Activated CD4-positive, alpha-beta T cell treated with anti-CD3 and anti-CD28 coated beads, Interleukin-2, amount 10 ng/mL, durations not matched to agents 7 days and 5 days (primary cell): Measurements from ENCODE around the gene MOBP. TPM values are rescaled to one million over a fixed set of nuclear protein-coding genes. Genes with fewer than 3 reads are reported as not detected.
"Not testable (repeated sequence)": the region's sequence is repeated elsewhere in the genome, so short reads cannot be mapped to it uniquely, and the experiment has no call there.

Source experiments
- CTCF ChIA-PET: fragments of 350-600 bp; sonication (Branson Sonifier 250); formaldehyde crosslinking; loops from one replicate; lab custom pipeline; 2021; ENCODE audit warnings: antibody characterized with exemption; lab: Charles Lee
- POLR2A ChIA-PET: fragments of 350-600 bp; sonication (Branson Sonifier 250); formaldehyde crosslinking; loops from one replicate; lab custom pipeline; 2021; ENCODE audit warnings: antibody characterized with exemption; lab: Charles Lee
- DNase-seq: peaks from one replicate; pipeline ENCODE4 v3.0.0-alpha.2; 2020
- H3K27ac Mint-ChIP-seq: one replicate; pipeline ENCODE4 v1.8.0; 2021; ENCODE audit warnings: mild to moderate bottlenecking, moderate library complexity, mixed read lengths
- H3K27me3 Mint-ChIP-seq: one replicate; pipeline ENCODE4 v1.8.0; 2021; ENCODE audit warnings: mixed read lengths
- H3K36me3 Mint-ChIP-seq: one replicate; pipeline ENCODE4 v1.8.0; 2021; ENCODE audit warnings: low read depth, mixed read lengths
- H3K4me1 Mint-ChIP-seq: one replicate; pipeline ENCODE4 v1.8.0; 2021; ENCODE audit warnings: mixed read lengths
- H3K4me3 Mint-ChIP-seq: one replicate; pipeline ENCODE4 v1.8.0; 2021; ENCODE audit warnings: mild to moderate bottlenecking, moderate library complexity, mixed read lengths
- H3K9me3 Mint-ChIP-seq: one replicate; pipeline ENCODE4 v1.8.0; 2021; ENCODE audit warnings: mixed read lengths
- total RNA-seq, 2 experiments: library from RNA; stranded (reverse); gene quantifications; one replicate each; pipeline ENCODE4 v1.2.3, GENCODE V29; 2021

MOBP gene
- total RNA-seq, 2 experiments from 2014 or later, result not detected

GRCh38 chr3:39456159-39456558 lies 11.3 kb upstream of the MOBP start:
- H3K9me3 Mint-ChIP-seq, result no peaks in the 10 kb centered on the region
- H3K27me3 Mint-ChIP-seq, result peaks cover 9% of the 10 kb centered on the region
- ChIA-PET POLR2A (no interaction called here), CTCF (no interaction called here)
- no peak overlapping the region for H3K4me3 Mint-ChIP-seq
- H3K4me1 Mint-ChIP-seq, result no peaks in the 10 kb centered on the region
- no peak overlapping the region for H3K27ac Mint-ChIP-seq
- H3K36me3 Mint-ChIP-seq, result no peaks in the 10 kb centered on the region
- DNase-seq, result no peak

GRCh38 chr3:39457361-39457760 lies 10.1 kb upstream of the MOBP start:
- H3K4me1 Mint-ChIP-seq, result no peaks in the 10 kb centered on the region
- DNase-seq, result no peak
- H3K9me3 Mint-ChIP-seq, result no peaks in the 10 kb centered on the region
- no peak overlapping the region for H3K27ac Mint-ChIP-seq
- H3K4me3 Mint-ChIP-seq, result no peak overlapping the region
- ChIA-PET POLR2A (no interaction called here), CTCF (no interaction called here)
- H3K36me3 Mint-ChIP-seq, result no peaks in the 10 kb centered on the region
- peaks cover 5% of the 10 kb centered on the region for H3K27me3 Mint-ChIP-seq

GRCh38 chr3:39458579-39458978 lies 8.9 kb upstream of the MOBP start:
- H3K27ac Mint-ChIP-seq, DNase-seq, H3K9me3 Mint-ChIP-seq, H3K4me1 Mint-ChIP-seq, H3K4me3 Mint-ChIP-seq, POLR2A ChIA-PET, H3K36me3 Mint-ChIP-seq: not testable (repeated sequence)
- H3K27me3 Mint-ChIP-seq, result peaks cover 11% of the 10 kb centered on the region
- CTCF ChIA-PET, result interaction anchor here (1.0 to 1.3 kb wide), 2 partner anchors 11 to 16 kb away, joined by 3 to 6 read pairs; no protein-coding TSS in a partner anchor

GRCh38 chr3:39460677-39461076 lies 6.8 kb upstream of the MOBP start:
- Mint-ChIP-seq H3K4me1 (no peaks in the 10 kb centered on the region), H3K9me3 (no peaks in the 10 kb centered on the region), H3K36me3 (no peaks in the 10 kb centered on the region), H3K4me3 (no peak overlapping the region), H3K27me3 (peaks cover 10% of the 10 kb centered on the region), H3K27ac (no peak overlapping the region)
- ChIA-PET POLR2A (no interaction called here), CTCF (no interaction called here)
- no peak for DNase-seq

GRCh38 chr3:39463269-39463668 lies 4.2 kb upstream of the MOBP start:
- H3K4me1 Mint-ChIP-seq, result no peaks in the 10 kb centered on the region
- CTCF ChIA-PET, result no interaction called here
- H3K36me3 Mint-ChIP-seq, result no peaks in the 10 kb centered on the region

GRCh38 chr3:39466988-39467387 lies 492 bp upstream of the MOBP start:
- peaks cover 33% of the 10 kb centered on the region for H3K27me3 Mint-ChIP-seq
- CTCF ChIA-PET, result no interaction called here

More at GRCh38 chr3:39463269-39463668, 4.2 kb upstream of the MOBP start:
- POLR2A ChIA-PET, result no interaction called here
- Mint-ChIP-seq H3K27me3 (peaks cover 26% of the 10 kb centered on the region), H3K4me3 (no peak overlapping the region), H3K9me3 (no peaks in the 10 kb centered on the region), H3K27ac (no peak overlapping the region)
- DNase-seq, result no peak

GRCh38 chr3:39468108-39468436 lies 592 bp downstream of the MOBP start:
- no peak for DNase-seq
- Mint-ChIP-seq H3K27me3 (peaks cover 28% of the 10 kb centered on the region), H3K4me3 (no peak overlapping the region), H3K27ac (no peak overlapping the region), H3K4me1 (no peaks in the 10 kb centered on the region), H3K9me3 (no peaks in the 10 kb centered on the region), H3K36me3 (no peaks in the 10 kb centered on the region)
- POLR2A ChIA-PET, result interaction anchor here (0.7 kb wide), 1 partner anchor 101 kb away, joined by 6 read pairs; no protein-coding TSS in a partner anchor
- CTCF ChIA-PET, result interaction anchor here (0.6 kb wide), 1 partner anchor 19 kb away, joined by 3 read pairs; no protein-coding TSS in a partner anchor

More at GRCh38 chr3:39466988-39467387, 492 bp upstream of the MOBP start:
- H3K4me1 Mint-ChIP-seq, result no peaks in the 10 kb centered on the region
- no peaks in the 10 kb centered on the region for H3K36me3 Mint-ChIP-seq
- H3K4me3 Mint-ChIP-seq, result no peak overlapping the region
- H3K9me3 Mint-ChIP-seq, result no peaks in the 10 kb centered on the region
- POLR2A ChIA-PET, result interaction anchor here (0.7 kb wide), 1 partner anchor 53 kb away, joined by 4 read pairs; no protein-coding TSS in a partner anchor
- DNase-seq, result no peak
- H3K27ac Mint-ChIP-seq, result no peak overlapping the region

- Mint-ChIP-seq H3K4me1 (no peaks in the 10 kb centered on the region), H3K9me3 (no peaks in the 10 kb centered on the region), H3K27ac (no peak overlapping the region), H3K36me3 (no peaks in the 10 kb centered on the region), H3K4me3 (no peak overlapping the region), H3K27me3 (peaks cover 34% of the 10 kb centered on the region)
- CTCF ChIA-PET, result no interaction called here
- POLR2A ChIA-PET, result no interaction called here
- DNase-seq, result no peak
These were observed 1.8 kb downstream of the MOBP start for GRCh38 chr3:39469258-39469657.

GRCh38 chr3:39469945-39470344 lies 2.5 kb downstream of the MOBP start:
- no peak for DNase-seq
- Mint-ChIP-seq H3K27me3 (peaks cover 34% of the 10 kb centered on the region), H3K27ac (no peak overlapping the region), H3K9me3 (no peaks in the 10 kb centered on the region), H3K4me1 (no peaks in the 10 kb centered on the region), H3K36me3 (no peaks in the 10 kb centered on the region), H3K4me3 (no peak overlapping the region)
- CTCF ChIA-PET, result no interaction called here
- POLR2A ChIA-PET, result no interaction called here

- H3K9me3 Mint-ChIP-seq, result peaks cover 2% of the 10 kb centered on the region
- no peak for DNase-seq
- CTCF ChIA-PET, result no interaction called here
- H3K4me1 Mint-ChIP-seq, result no peaks in the 10 kb centered on the region
- POLR2A ChIA-PET, result no interaction called here
- H3K4me3 Mint-ChIP-seq, result no peak overlapping the region
- H3K27ac Mint-ChIP-seq, result no peak overlapping the region
- no peaks in the 10 kb centered on the region for H3K36me3 Mint-ChIP-seq
- H3K27me3 Mint-ChIP-seq, result peaks cover 37% of the 10 kb centered on the region
These were observed 4.2 kb downstream of the MOBP start for GRCh38 chr3:39471652-39472051.

GRCh38 chr3:39473452-39474125 lies 6.1 kb downstream of the MOBP start:
- POLR2A ChIA-PET, result no interaction called here
- Mint-ChIP-seq H3K36me3 (no peaks in the 10 kb centered on the region), H3K27ac (no peak overlapping the region), H3K27me3 (peaks cover 31% of the 10 kb centered on the region), H3K9me3 (peaks cover 2% of the 10 kb centered on the region), H3K4me3 (no peak overlapping the region), H3K4me1 (no peaks in the 10 kb centered on the region)
- CTCF ChIA-PET, result interaction anchor here (0.6 kb wide), 1 partner anchor 46 kb away, joined by 5 read pairs; no protein-coding TSS in a partner anchor
- DNase-seq, result no peak

- DNase-seq, result no peak
- peaks cover 2% of the 10 kb centered on the region for H3K9me3 Mint-ChIP-seq
- ChIA-PET CTCF (no interaction called here), POLR2A (no interaction called here)
- no peaks in the 10 kb centered on the region for H3K4me1 Mint-ChIP-seq
- H3K36me3 Mint-ChIP-seq, result no peaks in the 10 kb centered on the region
- H3K27me3 Mint-ChIP-seq, result peaks cover 31% of the 10 kb centered on the region
- H3K4me3 Mint-ChIP-seq, result no peak overlapping the region
- H3K27ac Mint-ChIP-seq, result no peak overlapping the region
These were observed 6.6 kb downstream of the MOBP start for GRCh38 chr3:39474126-39474515.

- H3K27me3 Mint-ChIP-seq, result peaks cover 26% of the 10 kb centered on the region
- no peak overlapping the region for H3K27ac Mint-ChIP-seq
- no peaks in the 10 kb centered on the region for H3K4me1 Mint-ChIP-seq
- ChIA-PET POLR2A (no interaction called here), CTCF (interaction anchor here (1.2 kb wide), 1 partner anchor 12 kb away, joined by 3 read pairs; no protein-coding TSS in a partner anchor)
- H3K4me3 Mint-ChIP-seq, result no peak overlapping the region
- no peak for DNase-seq
- no peaks in the 10 kb centered on the region for H3K36me3 Mint-ChIP-seq
- peaks cover 2% of the 10 kb centered on the region for H3K9me3 Mint-ChIP-seq
These were observed 9.3 kb downstream of the MOBP start for GRCh38 chr3:39476783-39477182.
